ENCODE data around the gene DAPP1.

GRCh38 chr4:99822734-99823133 lies 6.1 kb downstream of the DAPP1 start:
- TF ChIP-seq CTCF (IDR thresholded peaks at IDR 0.05) (no peak), PBX3 (IDR thresholded peaks at IDR 0.05) (no peak), HOXB5 (CRISPR knock-in tag; IDR thresholded peaks at IDR 0.05) (no peak)

Data from A549 (cell line).